ENCODE results near the gene GAREM2.
"Not testable (repeated sequence)": the region's sequence is repeated elsewhere in the genome, so short reads cannot be mapped to it uniquely, and the experiment has no call there.

The GAREM2 gene

DNA sequence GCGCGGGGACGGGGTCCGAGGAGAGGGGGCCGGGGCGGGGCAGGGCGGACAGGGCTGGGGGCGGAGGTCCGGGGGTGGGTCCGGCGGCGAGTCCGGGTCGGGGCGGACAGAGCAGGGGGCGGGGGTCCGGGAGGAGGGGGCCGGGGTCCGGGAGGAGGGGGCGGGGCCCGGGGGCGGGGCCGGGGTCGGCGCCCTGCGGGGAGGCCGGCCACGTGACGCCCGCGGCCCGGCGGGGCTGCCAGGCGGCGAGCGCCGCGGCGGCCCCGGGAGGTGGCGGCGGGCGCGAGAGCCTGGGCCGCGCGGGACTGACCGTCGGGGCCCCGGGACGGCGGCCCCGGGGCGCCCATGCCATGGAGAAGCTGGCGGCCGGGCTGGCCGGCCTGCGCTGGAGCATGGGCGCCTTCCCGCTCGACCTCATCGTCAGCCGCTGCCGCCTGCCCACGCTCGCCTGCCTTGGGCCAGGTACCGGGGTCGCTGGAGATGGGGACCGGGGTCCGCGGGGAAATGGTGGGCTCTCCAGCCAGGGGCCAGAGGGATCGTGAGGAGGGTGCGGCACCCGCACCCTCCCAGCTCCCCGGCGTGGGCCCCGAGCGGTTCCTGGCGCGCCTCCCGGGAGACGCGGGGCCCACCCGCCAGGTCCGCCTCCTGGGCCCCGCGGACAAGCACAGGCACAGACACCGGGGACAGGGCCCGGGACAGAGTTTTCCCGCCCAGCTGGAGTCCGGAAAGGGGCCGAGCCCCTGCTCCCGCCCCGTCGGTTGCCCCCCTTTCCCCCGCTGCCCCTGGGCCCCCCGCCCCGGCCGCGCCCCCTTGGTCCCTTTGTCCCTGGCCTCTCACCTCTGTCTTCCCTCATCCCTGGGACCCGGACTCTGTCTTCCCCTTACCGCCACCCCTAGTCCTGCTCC lies at the start of gene GAREM2:
GAREM2 (plus strand) TSS at position 218 of the 905 bp plus-strand sequence; CDS start at position 351, 133 bp downstream.
- DNase-seq = no peak

GRCh38 chr2:26123426-26123825 lies 49.5 kb upstream of the GAREM2 start:
- no peak for DNase-seq

DNA sequence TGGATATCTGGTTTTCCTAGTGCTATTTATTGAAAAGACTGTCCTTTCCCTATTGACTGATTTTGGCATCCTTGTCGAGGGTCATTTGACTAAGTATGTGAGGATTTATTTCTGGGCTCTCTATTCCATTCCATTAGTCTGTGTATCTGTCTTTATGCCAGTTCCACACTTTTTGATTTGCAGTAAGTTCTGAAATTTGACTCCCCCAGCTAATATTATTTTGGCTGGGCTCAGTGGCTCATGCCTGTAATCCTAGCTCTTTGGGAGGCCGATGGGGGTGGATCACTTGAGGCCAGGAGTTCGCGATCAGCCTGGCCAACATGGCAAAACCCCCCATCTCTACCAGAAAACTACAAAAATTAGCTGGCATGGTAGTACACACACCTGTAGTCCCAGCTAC lies 46.8 kb upstream of the GAREM2 start:
- no peak for DNase-seq

DNA sequence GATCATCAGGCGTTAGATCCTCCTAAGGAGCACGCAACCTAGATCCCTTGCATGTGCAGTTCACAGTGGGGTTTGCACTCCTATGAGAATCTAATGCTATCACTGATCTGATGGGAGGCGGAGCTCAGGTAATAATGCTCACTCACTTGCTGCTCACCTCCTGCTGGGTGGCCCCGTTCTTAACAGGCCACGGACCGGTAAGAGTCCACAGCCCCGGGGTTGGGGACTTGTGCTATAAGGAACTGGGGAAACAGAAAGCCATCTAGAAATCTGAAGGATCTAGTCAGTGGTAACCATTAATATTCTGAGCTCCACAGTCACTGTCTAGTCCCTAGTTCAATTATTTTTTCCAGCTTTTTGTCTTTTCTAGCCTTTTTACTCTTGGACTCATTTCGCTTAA lies 44.7 kb upstream of the GAREM2 start:
- no peak for DNase-seq

- no peak for DNase-seq
Measured at GRCh38 chr2:26130763-26131162, 42.1 kb upstream of the GAREM2 start.

GRCh38 chr2:26136451-26136850 lies 36.4 kb upstream of the GAREM2 start:
- DNase-seq = no peak

DNA sequence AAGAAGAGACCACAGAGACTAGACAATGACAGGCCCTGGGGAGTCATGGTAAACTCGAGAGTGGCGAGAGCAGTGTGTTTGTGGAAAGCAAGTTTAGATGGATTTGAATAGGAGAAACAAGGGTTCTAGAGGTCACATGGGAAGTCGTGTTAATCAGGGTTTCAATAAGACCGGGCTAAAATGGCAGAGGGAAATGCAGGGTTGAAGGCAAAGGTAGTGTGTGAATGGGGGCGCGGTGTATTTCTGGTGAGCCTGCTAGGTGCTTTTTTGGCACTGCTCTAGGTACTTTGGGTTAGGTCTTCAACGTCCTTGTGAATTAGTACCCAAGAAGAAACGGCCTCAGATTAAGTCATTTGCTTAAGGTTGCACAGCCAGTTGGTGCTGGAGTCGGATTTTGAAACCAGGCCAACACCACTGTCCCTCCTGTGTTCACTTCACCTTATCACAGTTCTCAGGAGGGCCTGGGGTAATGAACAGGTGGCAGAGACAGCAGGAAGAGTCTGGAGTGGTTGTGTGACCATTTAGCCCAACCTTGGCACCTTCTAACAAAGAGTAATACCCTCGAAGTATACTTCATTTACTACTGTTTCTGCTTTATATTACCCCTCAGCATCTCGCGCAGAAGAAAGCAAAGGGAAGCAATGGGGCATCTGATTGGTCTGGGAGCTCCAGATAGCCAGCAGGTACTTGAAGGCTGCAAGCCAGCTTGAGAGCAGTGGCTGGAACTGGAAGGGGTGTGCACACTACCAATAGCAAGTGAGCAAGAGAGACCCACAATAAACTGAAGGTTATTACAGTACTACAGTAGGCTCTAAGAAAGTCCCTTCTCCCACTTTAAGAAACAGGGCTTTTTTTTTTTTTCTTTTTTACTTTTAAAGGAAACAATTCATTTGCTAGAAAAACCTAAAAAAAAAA lies 33.4 kb upstream of the GAREM2 start:
- DNase-seq = no peak

GRCh38 chr2:26141145-26141769 lies 31.6 kb upstream of the GAREM2 start:
- DNase-seq = no peak

GRCh38 chr2:26144031-26144430 lies 28.9 kb upstream of the GAREM2 start:
- no peak for DNase-seq

DNA sequence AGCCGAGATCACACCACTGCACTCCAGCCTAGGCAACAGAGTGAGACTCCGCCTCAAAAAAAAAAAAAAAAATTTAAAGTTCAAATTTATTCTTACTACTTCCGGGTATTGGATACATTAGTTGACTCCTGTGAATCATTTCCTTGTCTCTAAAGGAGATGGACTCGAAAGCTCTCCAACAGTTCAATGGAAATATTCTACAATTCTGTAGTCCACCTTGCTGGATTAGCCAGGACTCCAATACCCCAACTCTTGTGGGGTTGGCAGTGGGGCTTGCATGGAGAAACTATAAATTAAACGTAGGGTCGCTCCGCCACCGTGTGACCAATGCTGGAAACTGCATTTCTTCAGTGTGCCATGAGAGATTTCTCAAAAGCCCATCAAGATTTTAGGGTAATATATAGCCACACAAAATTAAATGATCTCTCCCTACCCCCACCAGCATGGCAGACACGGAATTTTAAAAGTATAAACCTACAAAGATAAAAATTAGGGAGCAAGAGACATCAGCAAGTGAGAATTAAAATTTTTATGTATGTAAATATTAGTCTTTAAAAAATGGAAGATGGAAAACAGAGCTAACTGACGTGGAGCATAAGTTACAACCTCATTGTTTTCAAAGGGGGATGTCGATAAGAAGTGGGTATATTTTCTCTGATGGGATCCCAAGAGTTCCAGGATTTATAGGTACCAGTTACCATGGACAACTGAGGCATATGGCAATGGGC lies 27.8 kb upstream of the GAREM2 start:
- DNase-seq = peak; percentile 29

GRCh38 chr2:26148501-26148900 lies 24.4 kb upstream of the GAREM2 start:
- DNase-seq = no peak

GRCh38 chr2:26150243-26150642 lies 22.6 kb upstream of the GAREM2 start:
- DNase-seq = no peak

DNA sequence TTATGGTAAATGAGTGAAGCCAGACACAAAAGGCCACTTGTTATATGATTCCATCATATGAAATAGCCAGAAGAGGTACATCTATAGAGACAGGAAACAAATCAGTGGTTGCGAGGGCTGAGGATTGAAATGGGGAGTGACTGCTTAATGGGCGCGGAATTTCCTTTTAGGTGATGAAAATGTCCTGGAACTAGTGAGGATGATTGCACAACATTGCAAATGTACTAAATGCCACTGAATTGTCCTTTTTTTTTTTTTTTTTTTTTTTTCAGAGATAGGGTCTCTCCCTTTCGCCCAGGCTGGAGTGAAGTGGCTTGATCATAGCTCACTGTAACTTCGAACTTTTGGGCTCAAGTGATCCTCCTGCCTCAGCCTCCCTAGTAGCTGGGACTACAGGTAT lies 15.3 kb upstream of the GAREM2 start:
- DNase-seq = no peak

GRCh38 chr2:26161926-26162325 lies 11.0 kb upstream of the GAREM2 start:
- no peak for DNase-seq

GRCh38 chr2:26162963-26163362 lies 9.9 kb upstream of the GAREM2 start:
- no peak for DNase-seq

GRCh38 chr2:26164231-26164630 lies 8.7 kb upstream of the GAREM2 start:
- no peak for DNase-seq

GRCh38 chr2:26164641-26165211 lies 8.2 kb upstream of the GAREM2 start:
- no peak for DNase-seq

DNA sequence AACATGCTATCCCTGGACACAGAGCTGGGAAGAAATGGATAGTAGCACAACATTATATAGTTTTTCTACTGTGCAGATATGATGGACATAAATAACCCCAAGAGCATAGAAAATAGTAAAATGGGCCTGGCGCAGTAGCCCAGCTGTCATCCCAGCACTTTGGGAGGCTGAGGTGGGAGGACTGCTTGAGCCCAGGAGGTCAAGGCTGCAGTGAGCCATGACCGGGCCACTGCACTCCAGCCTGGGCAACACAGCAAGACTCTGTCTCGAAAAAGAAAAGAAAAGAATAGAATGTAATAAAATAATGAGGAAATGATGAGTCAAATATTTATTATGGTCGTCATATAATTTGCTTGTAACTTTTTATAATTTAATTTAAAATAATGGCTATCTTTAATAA lies 7.5 kb upstream of the GAREM2 start:
- DNase-seq = no peak

- DNase-seq = not testable (repeated sequence)
Measured at GRCh38 chr2:26166541-26166940, 6.3 kb upstream of the GAREM2 start.

DNA sequence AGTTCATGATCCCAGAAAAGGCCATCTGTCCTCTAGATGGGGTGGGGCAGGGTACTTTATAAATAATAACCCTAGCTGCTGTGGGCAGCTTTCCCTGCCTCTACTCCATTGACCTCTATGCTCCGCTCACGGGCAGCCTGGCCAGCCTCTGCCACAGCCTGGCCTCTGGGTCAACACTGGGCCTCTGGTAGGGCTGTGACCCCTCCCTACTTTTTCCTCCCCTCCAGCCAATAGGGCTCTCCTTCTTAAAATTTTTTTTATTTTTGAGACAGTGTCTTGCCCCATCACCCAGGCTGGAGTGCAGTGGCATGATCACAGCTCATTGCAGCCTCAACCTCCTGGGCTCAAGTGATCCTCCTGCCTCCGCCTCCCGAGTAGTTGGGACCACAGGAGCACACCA lies 4.1 kb upstream of the GAREM2 start:
- DNase-seq = no peak

- DNase-seq = no peak
Measured at GRCh38 chr2:26169226-26169625, 3.7 kb upstream of the GAREM2 start.
